SKM-1 treated with dmso at 0.1 percent for 144 hours (cell line): Measurements from ENCODE around the gene INO80E.
"Not testable (repeated sequence)": the region's sequence is repeated elsewhere in the genome, so short reads cannot be mapped to it uniquely, and the experiment has no call there.

Experiments
- DNase-seq: peaks from one replicate; lab custom pipeline; 2025; ENCODE audit not compliant: unreplicated experiment; lab: John Stamatoyannopoulos, UW

Gene INO80E

GRCh38 chr16:29995911-29996765, at the start of gene INO80E:
Gene INO80E, plus strand, starts transcription at chr16:29996241. Its CDS starts 70 bp downstream, at chr16:29996311.
- DNase-seq, result peak; percentile 92

- no peak for DNase-seq
These were observed 48.1 kb upstream of the INO80E start for GRCh38 chr16:29947897-29948296.

GRCh38 chr16:29950806-29951461, 45.1 kb upstream of the INO80E start:
- DNase-seq, result no peak

GRCh38 chr16:29951625-29952365, 44.2 kb upstream of the INO80E start:
- DNase-seq, result no peak

GRCh38 chr16:29958756-29959155, 37.3 kb upstream of the INO80E start:
- no peak for DNase-seq

GRCh38 chr16:29959293-29959692, 36.7 kb upstream of the INO80E start:
- no peak for DNase-seq

GRCh38 chr16:29959821-29960220, 36.2 kb upstream of the INO80E start:
- not testable (repeated sequence) for DNase-seq

GRCh38 chr16:29961127-29961478, 34.9 kb upstream of the INO80E start:
- DNase-seq, result no peak

GRCh38 chr16:29961479-29962343, 34.3 kb upstream of the INO80E start, which contains the start of gene TMEM219:
Gene TMEM219, plus strand, starts transcription at chr16:29962079. Its CDS starts 1,065 bp downstream, at chr16:29963144.
- peak; percentile 82 for DNase-seq

- peak; percentile 16 for DNase-seq
These were observed 33.6 kb upstream of the INO80E start for GRCh38 chr16:29962344-29962994.

- no peak for DNase-seq
These were observed 32.9 kb upstream of the INO80E start for GRCh38 chr16:29963021-29963743.

- no peak for DNase-seq
These were observed 27.8 kb upstream of the INO80E start for GRCh38 chr16:29968205-29968604.

- DNase-seq, result no peak
These were observed 24.7 kb upstream of the INO80E start for GRCh38 chr16:29971304-29971703.

- DNase-seq, result no peak
These were observed 23.5 kb upstream of the INO80E start for GRCh38 chr16:29972500-29972899.

GRCh38 chr16:29972992-29973383, 23.1 kb upstream of the INO80E start:
- no peak for DNase-seq

GRCh38 chr16:29973384-29974246, 22.4 kb upstream of the INO80E start, which contains the start of gene TAOK2:
Gene TAOK2, plus strand, starts transcription at chr16:29973868. Its CDS starts 3,905 bp downstream, at chr16:29977773.
- peak; percentile 98 for DNase-seq

- DNase-seq, result no peak
These were observed 21.5 kb upstream of the INO80E start for GRCh38 chr16:29974291-29975133.
